ENCODE measurements around the gene CDCA8. TPM values are rescaled to one million over a fixed set of nuclear protein-coding genes. Genes with fewer than 3 reads are reported as not detected.
"Not testable (repeated sequence)": the region's sequence is repeated elsewhere in the genome, so short reads cannot be mapped to it uniquely, and the experiment has no call there.

CDCA8 gene
- total and polyA plus RNA-seq, 3 experiments from 2014 or later, result 2.4 to 39.6 (median 37.4) TPM

DNA sequence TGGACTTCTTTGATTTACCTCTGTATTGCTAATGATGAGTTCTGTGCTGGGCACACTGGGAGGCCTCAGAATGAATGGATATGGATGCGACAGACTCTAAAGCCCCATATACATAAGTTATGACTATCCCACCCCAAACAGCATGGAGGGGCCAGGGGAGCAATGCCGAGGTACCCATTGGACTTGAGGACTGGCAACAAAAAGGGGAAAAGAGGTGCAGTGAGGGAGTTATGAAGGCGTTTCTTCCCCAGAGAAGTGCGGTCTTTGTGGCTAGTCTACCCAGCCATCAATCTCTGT is 15.2 kb upstream of the CDCA8 start:
- CTCF ChIA-PET, result interaction anchor here (1.9 kb wide), 1 partner anchor 14 kb away, joined by 5 read pairs; a partner anchor contains a TSS
- Mint-ChIP-seq H3K4me3 (no peak overlapping the region), H3K27me3 (peaks cover 2 to 4% of the 10 kb centered on the region in 2 donors), H3K36me3 (peaks cover 0 to 8% (median 0%) of the 10 kb centered on the region in 3 donors), H3K4me1 (peaks cover 8 to 30% (median 29%) of the 10 kb centered on the region in 3 donors), H3K27ac (peak overlapping the region in 2 of 8 donors; percentile 17 to 58), H3K9me3 (no peaks in the 10 kb centered on the region)
- no peaks in the 10 kb centered on the region for H3K9me3 ChIP-seq (ENCODE audit: low read length)
- no peak overlapping the region for H3K27ac ChIP-seq (ENCODE audit: low read depth, low read length)
- H3K4me3 ChIP-seq (ENCODE audit: low read length), result no peak overlapping the region
- POLR2A ChIA-PET, result no interaction called here
- no peaks in the 10 kb centered on the region for H3K27me3 ChIP-seq (ENCODE audit: insufficient read depth, low read length, poor library complexity, severe bottlenecking)
- peaks cover 24% of the 10 kb centered on the region for H3K4me1 ChIP-seq (ENCODE audit: insufficient read depth, low read length)
- no peak for DNase-seq
- H3K36me3 ChIP-seq (ENCODE audit: insufficient read depth, low read length), result no peaks in the 10 kb centered on the region

DNA sequence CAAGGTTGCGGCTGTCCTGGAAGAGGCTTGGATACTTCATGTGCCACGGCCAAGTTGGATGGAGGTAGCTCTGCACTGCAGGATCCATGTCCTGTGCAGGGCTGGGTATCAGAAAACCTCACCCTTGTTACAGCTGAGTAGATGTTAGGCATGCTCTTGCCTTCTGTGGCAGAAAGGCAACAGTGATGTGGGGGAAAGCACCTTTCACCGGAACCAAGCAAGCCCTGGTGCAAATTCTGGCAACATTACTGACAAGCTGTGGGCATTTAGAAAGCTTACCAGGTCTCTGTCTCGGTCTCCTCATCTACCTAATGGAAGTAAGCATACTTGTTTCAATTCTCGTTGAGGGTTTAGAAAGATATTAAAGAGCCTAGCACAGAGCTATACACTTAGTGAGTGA is 14.5 kb upstream of the CDCA8 start:
- Mint-ChIP-seq H3K9me3 (no peaks in the 10 kb centered on the region), H3K36me3 (peaks cover 0 to 15% (median 0%) of the 10 kb centered on the region in 3 donors), H3K27me3 (peaks cover 0 to 4% of the 10 kb centered on the region in 2 donors), H3K27ac (peak overlapping the region in 1 of 8 donors; percentile 14), H3K4me3 (no peak overlapping the region), H3K4me1 (peaks cover 8 to 26% (median 26%) of the 10 kb centered on the region in 3 donors)
- peaks cover 20% of the 10 kb centered on the region for H3K4me1 ChIP-seq (ENCODE audit: insufficient read depth, low read length)
- POLR2A ChIA-PET, result no interaction called here
- no peaks in the 10 kb centered on the region for H3K9me3 ChIP-seq (ENCODE audit: low read length)
- H3K27ac ChIP-seq (ENCODE audit: low read depth, low read length), result no peak overlapping the region
- CTCF ChIA-PET, result interaction anchor here (8.0 kb wide), 1 partner anchor 77 kb away, joined by 115 read pairs; no protein-coding TSS in a partner anchor
- peaks cover 4% of the 10 kb centered on the region for H3K36me3 ChIP-seq (ENCODE audit: insufficient read depth, low read length)
- DNase-seq, result no peak
- H3K27me3 ChIP-seq (ENCODE audit: insufficient read depth, low read length, poor library complexity, severe bottlenecking), result no peaks in the 10 kb centered on the region
- H3K4me3 ChIP-seq (ENCODE audit: low read length), result no peak overlapping the region

DNA sequence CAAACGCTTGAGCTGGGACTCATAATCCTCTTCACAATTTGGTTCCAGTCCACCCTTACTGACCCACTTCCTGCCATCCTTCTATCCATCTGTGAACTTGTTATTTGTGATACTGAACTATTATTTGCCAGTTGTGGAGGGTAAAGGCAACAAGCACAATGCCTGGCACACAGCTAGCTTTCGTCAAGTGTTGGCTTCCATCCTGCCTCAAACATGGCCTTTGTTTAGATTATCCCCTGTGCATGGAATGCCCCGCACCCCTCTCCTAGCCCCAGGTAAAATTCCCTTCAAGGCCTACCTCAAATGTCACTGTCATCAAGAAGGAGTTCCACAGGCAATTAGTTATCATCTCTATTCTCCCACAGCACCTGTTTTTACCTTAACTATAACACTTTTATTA is 11.4 kb upstream of the CDCA8 start:
- no peak overlapping the region for H3K4me3 Mint-ChIP-seq
- H3K4me3 ChIP-seq (ENCODE audit: low read length), result no peak overlapping the region
- peaks cover 0 to 4% (median 4%) of the 10 kb centered on the region in 3 donors for H3K4me1 Mint-ChIP-seq
- no peaks in the 10 kb centered on the region for H3K27me3 ChIP-seq (ENCODE audit: insufficient read depth, low read length, poor library complexity, severe bottlenecking)
- CTCF ChIA-PET, result interaction anchor here (1.0 to 8.0 kb wide), 7 partner anchors 14 to 194 kb away, joined by 3 to 115 read pairs (median 4); partner anchors contain the start of genes MEAF6 and SNIP1
- POLR2A ChIA-PET, result no interaction called here
- peaks cover 3 to 41% (median 4%) of the 10 kb centered on the region in 3 donors for H3K36me3 Mint-ChIP-seq
- H3K27me3 Mint-ChIP-seq, result no peaks in the 10 kb centered on the region
- no peak overlapping the region for H3K27ac ChIP-seq (ENCODE audit: low read depth, low read length)
- no peaks in the 10 kb centered on the region for H3K9me3 ChIP-seq (ENCODE audit: low read length)
- peak overlapping the region in 4 of 8 donors; percentile 30 to 63 (median 48) for H3K27ac Mint-ChIP-seq
- H3K36me3 ChIP-seq (ENCODE audit: insufficient read depth, low read length), result peaks cover 16% of the 10 kb centered on the region
- H3K9me3 Mint-ChIP-seq, result no peaks in the 10 kb centered on the region
- DNase-seq, result no peak
- no peaks in the 10 kb centered on the region for H3K4me1 ChIP-seq (ENCODE audit: insufficient read depth, low read length)

DNA sequence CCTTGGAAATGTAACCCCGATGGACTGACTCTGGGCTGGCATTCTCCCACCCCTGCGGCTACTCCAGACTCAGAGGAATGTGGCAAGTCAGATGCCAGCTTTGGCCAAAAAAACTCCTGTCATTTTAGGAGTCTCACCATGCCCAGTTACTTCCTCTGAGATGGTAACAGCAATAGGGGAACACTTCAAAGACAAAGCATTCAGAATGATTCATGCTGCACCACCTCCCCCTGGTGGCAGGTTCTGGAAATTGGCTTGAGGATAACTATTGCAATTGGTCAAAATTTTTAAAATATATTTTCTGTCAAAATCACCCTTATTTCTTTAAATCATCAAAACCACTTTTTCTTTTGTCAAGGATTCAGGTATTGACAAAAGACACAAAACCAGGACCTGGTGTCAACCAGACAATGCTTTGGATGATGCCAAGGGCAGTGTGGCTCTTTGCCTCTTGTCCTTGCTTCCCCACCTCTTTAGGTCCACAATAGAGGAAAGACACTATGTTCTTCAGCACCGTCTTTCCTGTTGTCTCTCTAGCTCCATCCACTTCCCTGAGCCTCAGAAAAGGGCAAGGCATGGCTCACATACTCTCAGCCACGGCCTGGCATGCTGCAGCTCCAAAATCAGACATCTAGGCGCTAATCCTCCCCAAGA is 9.9 kb upstream of the CDCA8 start:
- no peak overlapping the region for H3K4me3 Mint-ChIP-seq

DNA sequence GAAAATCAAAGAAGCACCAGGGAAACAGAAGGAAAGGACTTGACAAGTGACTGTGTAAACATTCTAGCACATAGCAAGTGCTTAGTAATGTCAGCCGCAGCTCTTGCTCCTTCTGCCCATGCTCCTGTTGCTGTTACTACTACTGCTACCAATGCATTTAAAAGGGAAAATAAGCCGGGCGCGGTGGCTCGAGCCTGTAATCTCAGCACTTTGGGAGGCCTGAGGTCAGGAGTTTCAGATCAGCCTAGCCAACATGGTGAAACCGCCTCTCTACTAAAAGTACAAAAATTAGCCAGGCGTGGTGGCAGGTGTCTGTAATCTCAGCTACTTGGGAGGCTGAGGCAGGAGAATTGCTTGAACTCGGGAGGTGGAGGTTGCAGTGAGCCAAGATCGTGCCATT is 8.1 kb upstream of the CDCA8 start:
- peaks cover 3 to 60% (median 6%) of the 10 kb centered on the region in 3 donors for H3K36me3 Mint-ChIP-seq
- H3K4me1 Mint-ChIP-seq, result peaks cover 9 to 18% (median 16%) of the 10 kb centered on the region in 3 donors
- H3K4me3 ChIP-seq (ENCODE audit: low read length); H3K27ac ChIP-seq (ENCODE audit: low read depth, low read length); H3K4me1 ChIP-seq (ENCODE audit: insufficient read depth, low read length); DNase-seq; H3K27ac Mint-ChIP-seq; H3K9me3 ChIP-seq (ENCODE audit: low read length); H3K27me3 ChIP-seq (ENCODE audit: insufficient read depth, low read length, poor library complexity, severe bottlenecking); H3K9me3 Mint-ChIP-seq; H3K27me3 Mint-ChIP-seq; POLR2A ChIA-PET: not testable (repeated sequence)
- CTCF ChIA-PET, result interaction anchor here (0.9 to 8.0 kb wide), 5 partner anchors 83 to 228 kb away, joined by 3 to 115 read pairs (median 3); partner anchors contain the start of genes MEAF6 and MTF1
- H3K36me3 ChIP-seq (ENCODE audit: insufficient read depth, low read length), result peaks cover 16% of the 10 kb centered on the region
- peak overlapping the region in 1 of 7 donors; percentile 10 for H3K4me3 Mint-ChIP-seq

More for the DNA sequence above, 9.9 kb upstream of the CDCA8 start:
- peaks cover 16% of the 10 kb centered on the region for H3K36me3 ChIP-seq (ENCODE audit: insufficient read depth, low read length)
- H3K9me3 Mint-ChIP-seq, result no peaks in the 10 kb centered on the region
- no peak overlapping the region for H3K4me3 ChIP-seq (ENCODE audit: low read length)
- peaks cover 3 to 50% (median 4%) of the 10 kb centered on the region in 3 donors for H3K36me3 Mint-ChIP-seq
- H3K9me3 ChIP-seq (ENCODE audit: low read length), result no peaks in the 10 kb centered on the region
- H3K4me1 Mint-ChIP-seq, result peaks cover 0 to 4% (median 4%) of the 10 kb centered on the region in 3 donors
- ChIA-PET POLR2A (no interaction called here), CTCF (interaction anchor here (0.8 to 8.0 kb wide), 20 partner anchors 8 to 233 kb away, joined by 3 to 115 read pairs (median 4); partner anchors contain the start of genes CDCA8, MEAF6 and SNIP1)
- H3K27me3 Mint-ChIP-seq, result no peaks in the 10 kb centered on the region
- H3K27ac ChIP-seq (ENCODE audit: low read depth, low read length), result no peak overlapping the region
- DNase-seq, result peak; percentile 60 to 81 (median 68)
- no peaks in the 10 kb centered on the region for H3K4me1 ChIP-seq (ENCODE audit: insufficient read depth, low read length)
- H3K27me3 ChIP-seq (ENCODE audit: insufficient read depth, low read length, poor library complexity, severe bottlenecking), result no peaks in the 10 kb centered on the region
- H3K27ac Mint-ChIP-seq, result peak overlapping the region; percentile 34 to 83 (median 68)

DNA sequence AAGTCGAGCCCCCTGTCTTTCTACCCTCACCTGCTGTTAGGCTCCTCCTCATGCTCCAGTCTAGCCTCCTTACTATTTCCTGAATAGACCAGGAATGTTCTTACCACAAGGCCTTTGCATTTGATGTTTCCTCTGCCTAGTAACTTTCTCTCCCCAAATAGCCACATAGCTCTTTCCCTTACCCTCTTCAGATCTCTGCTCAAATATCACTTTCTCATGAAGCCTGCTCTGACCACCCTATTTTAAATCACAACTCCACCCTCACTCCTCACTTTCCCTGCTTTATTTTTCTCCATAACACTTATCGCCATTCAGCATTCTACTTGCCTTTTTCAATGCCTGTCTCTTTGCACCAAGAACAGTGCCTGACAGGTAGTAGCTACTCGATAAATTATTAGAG is 6.6 kb upstream of the CDCA8 start:
- H3K4me3 ChIP-seq (ENCODE audit: low read length), result no peak overlapping the region
- no peaks in the 10 kb centered on the region for H3K27me3 ChIP-seq (ENCODE audit: insufficient read depth, low read length, poor library complexity, severe bottlenecking)
- peaks cover 16% of the 10 kb centered on the region for H3K36me3 ChIP-seq (ENCODE audit: insufficient read depth, low read length)
- Mint-ChIP-seq H3K27me3 (no peaks in the 10 kb centered on the region), H3K4me3 (peak overlapping the region in 1 of 7 donors; percentile 0), H3K9me3 (no peaks in the 10 kb centered on the region), H3K27ac (peak overlapping the region in 3 of 8 donors; percentile 3 to 11 (median 8)), H3K36me3 (peaks cover 3 to 65% (median 6%) of the 10 kb centered on the region in 3 donors), H3K4me1 (peaks cover 22 to 31% (median 29%) of the 10 kb centered on the region in 3 donors)
- no peaks in the 10 kb centered on the region for H3K9me3 ChIP-seq (ENCODE audit: low read length)
- no peak for DNase-seq
- POLR2A ChIA-PET, result no interaction called here
- H3K4me1 ChIP-seq (ENCODE audit: insufficient read depth, low read length), result peaks cover 19% of the 10 kb centered on the region
- H3K27ac ChIP-seq (ENCODE audit: low read depth, low read length), result no peak overlapping the region
- CTCF ChIA-PET, result interaction anchor here (1.0 kb wide), 1 partner anchor 82 kb away, joined by 3 read pairs; no protein-coding TSS in a partner anchor

DNA sequence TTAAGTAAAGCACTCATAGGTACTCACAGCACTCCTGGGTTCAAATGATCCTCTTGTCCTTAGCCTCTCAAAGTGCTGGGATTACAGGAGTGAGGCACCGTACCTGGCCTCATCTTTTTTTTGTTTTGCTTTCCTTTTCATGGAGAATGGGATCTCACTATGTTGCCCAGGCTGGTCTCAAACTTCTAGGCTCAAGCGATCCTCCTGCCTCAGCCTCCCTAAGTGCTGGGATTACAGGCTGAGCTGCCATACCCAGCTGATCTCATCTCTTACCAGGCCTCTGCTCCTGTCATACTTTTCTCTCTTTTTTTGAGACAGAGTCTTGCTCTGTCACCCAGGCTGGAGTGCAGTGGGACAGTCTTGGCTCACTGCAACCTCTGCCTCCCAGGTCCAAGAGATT is 4.6 kb upstream of the CDCA8 start:
- DNase-seq; H3K27ac Mint-ChIP-seq; H3K27me3 ChIP-seq (ENCODE audit: insufficient read depth, low read length, poor library complexity, severe bottlenecking); H3K4me3 ChIP-seq (ENCODE audit: low read length); H3K27ac ChIP-seq (ENCODE audit: low read depth, low read length); H3K9me3 ChIP-seq (ENCODE audit: low read length); POLR2A ChIA-PET; H3K27me3 Mint-ChIP-seq; H3K9me3 Mint-ChIP-seq: not testable (repeated sequence)
- Histone ChIP-seq H3K4me1 (ENCODE audit: insufficient read depth, low read length) (peaks cover 28% of the 10 kb centered on the region), H3K36me3 (ENCODE audit: insufficient read depth, low read length) (peaks cover 13% of the 10 kb centered on the region)
- CTCF ChIA-PET, result interaction anchor here (0.9 kb wide), 1 partner anchor 89 kb away, joined by 3 read pairs; no protein-coding TSS in a partner anchor
- peaks cover 36 to 45% (median 37%) of the 10 kb centered on the region in 3 donors for H3K4me1 Mint-ChIP-seq
- H3K36me3 Mint-ChIP-seq, result peaks cover 3 to 57% (median 6%) of the 10 kb centered on the region in 3 donors
- H3K4me3 Mint-ChIP-seq, result peak overlapping the region in 2 of 7 donors; percentile 19 to 79

DNA sequence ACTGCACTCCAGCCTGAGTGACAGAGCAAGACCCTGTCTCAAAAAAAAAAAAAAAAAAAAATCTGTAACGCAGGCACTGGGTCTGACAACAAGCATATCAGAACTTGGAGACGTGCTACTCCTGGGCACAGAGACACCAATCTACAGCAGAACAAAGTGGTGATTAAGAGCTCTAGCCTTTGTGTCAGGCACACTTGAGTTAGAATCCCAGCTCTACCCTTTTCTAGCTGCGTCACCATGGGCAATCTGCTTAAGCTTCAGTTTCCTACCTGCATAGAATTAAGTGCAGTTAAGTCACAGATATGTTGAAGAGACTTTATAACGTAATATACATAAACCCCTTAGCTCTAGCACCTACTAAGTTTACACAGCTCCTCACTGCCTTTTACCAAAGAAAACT is 3.4 kb upstream of the CDCA8 start:
- no peaks in the 10 kb centered on the region for H3K9me3 ChIP-seq (ENCODE audit: low read length)
- CTCF ChIA-PET, result interaction anchor here (0.7 to 1.1 kb wide), 4 partner anchors 85 to 234 kb away, joined by 3 to 4 read pairs (median 3); partner anchors contain the start of gene MEAF6
- Mint-ChIP-seq H3K27ac (peak overlapping the region; percentile 29 to 96 (median 80)), H3K9me3 (no peaks in the 10 kb centered on the region), H3K27me3 (no peaks in the 10 kb centered on the region), H3K36me3 (peaks cover 3 to 45% (median 4%) of the 10 kb centered on the region in 3 donors), H3K4me3 (peak overlapping the region; percentile 91 to 99 (median 94)), H3K4me1 (peaks cover 36 to 46% (median 37%) of the 10 kb centered on the region in 3 donors)
- H3K27me3 ChIP-seq (ENCODE audit: insufficient read depth, low read length, poor library complexity, severe bottlenecking), result no peaks in the 10 kb centered on the region
- POLR2A ChIA-PET, result interaction anchor here (0.7 kb wide), 2 partner anchors 173 to 286 kb away, joined by 3 to 4 read pairs; no protein-coding TSS in a partner anchor
- H3K4me1 ChIP-seq (ENCODE audit: insufficient read depth, low read length), result peaks cover 28% of the 10 kb centered on the region
- H3K4me3 ChIP-seq (ENCODE audit: low read length), result peak overlapping the region; percentile 84
- H3K36me3 ChIP-seq (ENCODE audit: insufficient read depth, low read length), result peaks cover 1% of the 10 kb centered on the region
- DNase-seq, result no peak
- H3K27ac ChIP-seq (ENCODE audit: low read depth, low read length), result peak overlapping the region; percentile 79
